HG02759 (cell line): Measurements from ENCODE around the gene MIA.
A peak's percentile ranks its signal among the peaks of the same experiment; 100 is the strongest.
"Not testable (repeated sequence)": the region's sequence is repeated elsewhere in the genome, so short reads cannot be mapped to it uniquely, and the experiment has no call there.

Experiments used
- ATAC-seq: cut with Tn5 transposase; IDR thresholded peaks from one replicate; pipeline ENCODE4 v1.9.1; 2021; ENCODE audit warnings: mild to moderate bottlenecking, moderate library complexity; ENCODE audit not compliant: unreplicated experiment

The MIA gene

DNA sequence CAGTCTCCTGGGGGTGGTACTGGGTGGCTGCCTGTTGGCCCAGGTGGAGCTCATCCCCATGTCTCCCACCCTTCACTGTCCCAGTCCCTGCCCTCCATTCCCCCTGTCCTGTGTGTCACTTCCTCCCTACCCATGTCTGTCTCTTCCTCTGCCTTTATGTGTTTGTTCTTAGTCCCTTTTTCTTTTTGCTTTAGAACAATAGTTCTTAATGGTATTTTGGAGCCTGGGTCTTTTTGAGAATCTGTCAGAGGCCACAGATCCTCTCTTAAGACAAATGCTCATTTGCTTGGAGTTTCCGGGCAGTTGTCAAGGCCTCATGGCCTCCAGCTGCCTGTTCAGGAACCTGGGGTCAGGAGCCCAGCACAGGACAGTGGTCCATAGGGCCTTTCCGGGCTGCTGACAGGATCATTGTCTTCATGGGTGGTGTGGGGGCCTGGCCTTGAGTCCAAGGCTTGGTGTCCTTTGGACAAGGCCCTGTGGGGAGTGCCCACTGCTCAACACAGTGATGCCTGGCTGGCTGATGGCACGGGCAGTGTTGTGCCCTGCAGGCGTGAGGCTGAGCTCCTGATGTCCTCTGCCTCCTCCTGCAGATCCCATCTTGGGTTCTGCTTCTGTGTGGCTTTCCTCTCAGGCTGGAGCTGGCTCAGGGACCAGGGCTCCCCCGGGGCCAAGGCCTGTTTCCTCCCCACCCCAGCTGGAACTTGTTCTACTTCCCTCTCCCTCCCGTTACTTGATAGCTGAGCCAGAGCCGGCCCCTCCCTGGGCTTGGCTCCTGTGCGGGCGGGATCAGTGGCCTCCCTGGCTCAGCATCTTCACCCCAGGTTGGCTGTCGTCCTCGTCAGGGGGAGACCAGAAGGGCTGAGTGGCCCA is 27.2 kb downstream of the MIA start:
- no peak for ATAC-seq

DNA sequence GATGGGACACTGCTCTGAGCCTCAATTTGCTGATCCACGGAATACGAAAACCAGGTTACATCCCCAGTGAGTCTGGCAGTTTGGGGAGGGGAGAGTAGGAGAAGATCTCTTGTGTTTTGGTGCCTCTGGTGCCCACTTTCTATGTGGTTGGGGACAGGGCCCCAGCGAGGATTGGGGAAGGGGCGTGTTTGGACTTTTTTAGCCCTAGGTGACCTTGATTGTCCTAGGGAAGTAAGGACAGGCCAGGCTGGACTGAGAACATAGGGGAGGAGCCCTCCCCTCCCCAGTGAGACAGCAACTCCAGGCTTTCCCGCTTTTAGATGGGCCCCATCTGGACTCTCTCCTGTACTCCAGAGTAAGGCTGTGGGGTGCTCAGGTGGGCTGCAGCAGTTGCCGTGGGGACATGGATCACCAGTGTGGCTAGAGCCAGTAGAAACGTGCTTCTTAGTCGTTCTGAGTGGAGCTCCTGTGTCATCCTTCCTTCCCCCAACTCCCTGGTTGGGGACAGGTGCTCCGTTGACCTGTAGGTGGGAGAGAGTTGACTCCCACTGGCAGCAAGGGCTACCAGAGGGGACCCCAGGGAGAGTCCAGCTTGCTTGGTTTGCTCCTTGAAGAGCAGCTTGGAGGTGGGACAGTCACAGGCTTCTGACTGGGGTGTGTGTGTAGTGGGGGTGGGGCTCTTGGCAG is 28.0 kb downstream of the MIA start:
- no peak for ATAC-seq

DNA sequence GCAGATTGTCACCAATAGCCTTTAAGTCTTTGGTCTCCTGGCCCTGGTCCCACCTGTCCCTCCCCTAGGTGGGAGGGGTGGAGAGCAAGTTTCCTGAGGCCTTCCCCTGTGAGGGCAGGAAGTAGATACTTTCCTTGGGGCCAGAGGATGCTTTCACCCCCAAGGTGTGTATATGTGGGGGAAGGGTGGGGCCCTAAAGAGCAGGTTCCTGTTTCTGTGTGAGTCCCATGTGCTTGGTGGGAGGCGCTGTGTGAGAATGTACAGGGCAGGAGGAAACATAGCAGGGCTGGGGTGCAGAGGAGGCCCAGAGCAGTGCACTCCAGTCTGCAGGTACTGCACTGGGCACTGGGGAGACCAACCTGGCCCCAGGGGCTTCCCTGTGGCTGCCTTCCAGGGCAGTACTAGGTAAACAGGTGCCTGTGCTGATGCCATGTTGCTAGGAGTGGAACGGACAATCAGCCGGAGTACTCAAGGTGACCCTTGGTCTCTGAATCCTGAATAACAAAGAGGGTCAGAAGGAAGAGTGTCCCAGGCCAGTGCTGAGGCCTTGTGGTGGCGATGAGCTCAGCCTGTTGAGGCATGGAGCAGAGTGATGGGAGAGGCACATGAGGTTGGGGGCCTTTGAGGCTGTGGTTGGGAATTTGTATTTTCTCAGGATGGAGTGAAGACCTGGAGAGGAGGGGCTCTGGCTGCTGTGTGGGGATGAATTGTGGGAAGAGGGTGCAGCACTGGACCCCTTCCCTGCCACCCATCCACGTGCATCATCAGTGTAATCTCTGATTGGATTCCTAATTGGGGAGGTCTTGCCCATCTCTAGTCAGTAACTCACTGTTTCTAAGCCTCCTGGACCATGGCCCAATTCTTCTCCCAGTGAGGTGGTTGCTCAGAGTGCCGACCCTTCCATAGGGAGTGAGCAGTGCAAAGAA is 28.8 kb downstream of the MIA start:
- no peak for ATAC-seq

DNA sequence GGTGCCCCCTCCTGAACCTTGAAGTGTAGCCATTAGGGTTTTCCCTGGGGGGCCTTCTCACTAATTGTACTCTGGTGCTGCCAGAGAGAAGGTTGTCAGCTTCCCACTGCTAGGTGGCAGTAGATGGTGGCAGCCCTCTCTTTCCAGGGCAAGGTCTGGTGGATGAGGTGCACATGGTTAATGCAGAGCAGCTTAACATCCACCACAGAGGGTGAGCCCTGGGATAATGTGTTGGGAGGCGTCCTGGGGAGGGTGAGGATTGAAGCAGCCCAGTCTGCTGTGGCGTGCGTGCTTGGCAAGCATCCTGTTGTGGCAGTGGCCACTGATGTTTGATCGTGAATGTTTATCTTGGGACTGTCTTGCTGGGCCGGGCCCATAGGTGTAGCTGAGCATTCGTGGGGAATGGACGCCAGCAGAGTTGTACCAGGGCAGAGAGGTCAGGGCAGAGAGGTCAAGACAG is 29.5 kb downstream of the MIA start:
- ATAC-seq: no peak

DNA sequence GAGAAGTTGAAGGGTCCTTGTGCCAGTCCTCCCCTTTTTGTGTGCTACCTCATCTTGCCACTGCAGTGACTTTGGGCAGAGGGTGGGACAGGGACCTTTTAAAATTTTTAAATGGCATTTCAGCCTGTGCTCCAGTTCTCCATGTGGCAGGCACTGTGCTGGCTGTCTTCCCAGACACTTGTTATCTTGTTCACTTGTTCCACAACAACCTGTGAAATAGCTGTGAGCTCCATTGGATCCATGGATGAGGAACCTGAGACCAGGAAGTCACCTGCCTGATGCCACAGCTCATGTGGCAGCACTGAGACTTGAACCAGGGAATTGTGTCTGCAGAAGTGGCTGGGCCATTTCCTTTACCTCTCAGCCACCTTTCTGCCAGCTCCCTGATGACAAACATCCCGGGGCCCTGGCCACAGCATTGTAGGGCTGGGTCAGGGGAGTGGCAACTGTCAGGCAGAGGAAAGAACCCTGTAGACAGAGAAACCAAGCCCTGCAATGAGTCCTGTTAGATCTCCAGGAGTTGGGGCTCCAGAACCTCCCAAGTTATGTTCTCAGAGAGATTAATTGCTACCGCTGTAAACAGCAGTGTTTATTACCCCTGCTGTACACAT is 30.0 kb downstream of the MIA start:
- no peak for ATAC-seq

DNA sequence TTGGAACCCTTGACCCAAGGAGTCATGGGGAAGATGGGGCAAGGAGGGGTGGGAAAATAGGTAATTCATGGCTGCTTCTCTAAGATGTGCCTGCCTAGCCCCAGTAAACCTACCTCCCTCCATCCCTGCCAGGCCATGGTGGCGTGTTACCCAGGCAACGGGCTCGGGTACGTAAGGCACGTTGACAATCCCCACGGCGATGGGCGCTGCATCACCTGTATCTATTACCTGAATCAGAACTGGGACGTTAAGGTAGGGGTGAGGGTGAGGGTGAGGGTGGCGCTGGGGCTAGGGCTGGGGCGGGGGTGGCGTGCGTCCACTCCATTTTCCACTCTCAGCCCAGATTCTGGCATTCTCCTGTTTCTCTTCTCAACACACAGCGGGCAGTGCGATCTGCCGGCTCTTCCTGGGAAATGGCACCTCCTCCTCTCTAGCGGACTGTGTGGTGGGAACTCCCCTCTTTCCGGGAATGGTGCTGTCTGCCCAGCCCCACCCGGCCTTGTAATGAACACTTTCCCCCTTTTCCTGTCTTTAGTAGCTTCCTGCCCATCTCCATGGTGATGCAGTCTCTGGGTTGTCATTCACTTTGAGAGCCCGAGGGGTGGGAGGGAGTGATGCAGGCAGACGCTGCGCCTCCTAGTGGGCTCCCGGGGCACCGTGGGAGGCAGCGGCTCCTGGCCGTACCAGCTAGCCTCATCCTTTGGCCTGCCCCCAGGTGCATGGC is 31.3 kb downstream of the MIA start:
- no peak for ATAC-seq

DNA sequence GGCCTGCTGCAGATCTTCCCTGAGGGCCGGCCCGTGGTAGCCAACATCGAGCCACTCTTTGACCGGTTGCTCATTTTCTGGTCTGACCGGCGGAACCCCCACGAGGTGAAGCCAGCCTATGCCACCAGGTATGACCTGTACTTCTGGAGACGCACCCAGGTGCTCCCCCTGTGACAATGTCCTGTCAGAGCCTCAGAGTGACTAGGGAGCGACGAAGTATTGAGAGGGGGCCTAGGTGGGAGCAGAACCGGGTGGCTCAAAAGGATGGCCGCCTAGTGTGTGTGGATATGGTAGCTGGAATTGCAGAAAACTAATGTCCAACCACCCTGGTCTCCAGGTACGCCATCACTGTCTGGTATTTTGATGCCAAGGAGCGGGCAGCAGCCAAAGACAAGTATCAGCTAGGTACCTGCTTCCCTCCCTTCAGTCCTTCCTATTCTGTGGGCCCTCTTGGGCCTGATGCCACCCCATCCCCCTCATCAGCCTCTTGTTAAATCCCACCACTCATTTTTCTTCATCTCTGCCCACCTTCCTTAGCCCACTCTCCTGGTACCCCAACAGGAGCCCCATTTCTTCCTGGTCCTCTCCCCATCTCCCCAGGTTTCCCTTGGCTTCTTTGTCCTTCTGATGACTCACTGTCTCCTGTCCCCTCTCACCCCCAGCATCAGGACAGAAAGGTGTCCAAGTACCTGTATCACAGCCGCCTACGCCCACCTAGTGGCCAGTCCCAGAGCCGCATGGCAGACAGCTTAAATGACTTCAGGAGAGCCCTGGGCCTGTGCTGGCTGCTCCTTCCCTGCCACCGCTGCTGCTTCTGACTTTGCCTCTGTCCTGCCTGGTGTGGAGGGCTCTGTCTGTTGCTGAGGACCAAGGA is 32.1 kb downstream of the MIA start:
- no peak for ATAC-seq

DNA sequence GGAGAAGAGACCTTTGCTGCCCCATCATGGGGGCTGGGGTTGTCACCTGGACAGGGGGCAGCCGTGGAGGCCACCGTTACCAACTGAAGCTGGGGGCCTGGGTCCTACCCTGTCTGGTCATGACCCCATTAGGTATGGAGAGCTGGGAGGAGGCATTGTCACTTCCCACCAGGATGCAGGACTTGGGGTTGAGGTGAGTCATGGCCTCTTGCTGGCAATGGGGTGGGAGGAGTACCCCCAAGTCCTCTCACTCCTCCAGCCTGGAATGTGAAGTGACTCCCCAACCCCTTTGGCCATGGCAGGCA is 32.7 kb downstream of the MIA start:
- no peak for ATAC-seq

DNA sequence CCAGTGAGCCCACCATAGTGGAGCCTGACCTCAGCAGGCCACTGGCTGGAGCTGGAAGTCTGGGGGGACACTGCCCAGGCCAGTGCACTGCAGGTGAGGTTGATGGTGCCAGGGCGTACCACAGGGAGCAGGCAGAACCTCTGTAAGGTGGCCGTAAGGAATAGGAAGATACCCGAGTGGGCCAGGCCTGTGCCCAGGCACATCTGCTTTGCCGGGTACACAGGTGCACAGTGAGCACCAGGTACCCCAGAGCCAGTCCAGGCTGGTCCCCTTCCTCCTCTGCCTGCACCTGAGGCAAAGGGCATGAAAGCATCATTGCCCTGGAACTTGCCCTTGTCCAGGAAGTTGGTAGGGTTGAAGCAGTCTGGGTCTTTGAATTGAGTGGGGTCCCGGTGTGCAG is 33.2 kb downstream of the MIA start:
- ATAC-seq: no peak

DNA sequence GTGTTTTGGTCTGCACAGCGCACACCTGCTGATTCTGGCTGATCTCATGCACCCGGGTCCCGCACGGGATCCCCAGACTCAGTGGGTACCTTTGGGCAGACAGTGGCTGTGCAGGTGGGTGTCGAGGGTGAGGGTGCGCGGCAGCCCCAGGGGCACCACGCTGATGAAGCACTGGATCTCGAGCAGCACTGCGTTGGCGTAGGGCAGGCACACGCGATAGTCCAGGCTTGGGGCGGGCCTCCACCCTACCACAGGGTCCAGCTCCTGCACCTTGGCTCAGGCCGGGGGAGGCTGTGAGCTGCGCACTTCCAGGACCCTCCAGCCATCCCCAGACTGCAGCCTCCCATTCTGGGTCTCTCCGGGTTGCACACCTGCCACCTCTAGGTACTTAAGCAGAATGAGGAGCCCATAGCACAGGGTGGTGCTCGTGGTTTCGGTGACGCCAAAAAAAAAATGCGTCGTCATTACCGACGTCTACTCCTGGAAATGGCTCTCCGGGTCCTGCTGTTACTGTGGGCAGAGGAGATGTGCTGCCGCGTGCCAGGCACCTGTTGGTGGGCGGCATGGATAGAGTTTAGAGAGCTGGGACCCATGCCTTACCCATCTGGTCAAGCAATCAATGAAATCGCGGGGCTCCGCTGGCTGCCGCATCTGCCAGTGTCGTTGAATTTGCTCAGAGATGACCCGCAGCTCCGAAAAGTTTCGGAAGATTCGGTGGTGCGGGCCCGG is 34.2 kb downstream of the MIA start:
- ATAC-seq: no peak

DNA sequence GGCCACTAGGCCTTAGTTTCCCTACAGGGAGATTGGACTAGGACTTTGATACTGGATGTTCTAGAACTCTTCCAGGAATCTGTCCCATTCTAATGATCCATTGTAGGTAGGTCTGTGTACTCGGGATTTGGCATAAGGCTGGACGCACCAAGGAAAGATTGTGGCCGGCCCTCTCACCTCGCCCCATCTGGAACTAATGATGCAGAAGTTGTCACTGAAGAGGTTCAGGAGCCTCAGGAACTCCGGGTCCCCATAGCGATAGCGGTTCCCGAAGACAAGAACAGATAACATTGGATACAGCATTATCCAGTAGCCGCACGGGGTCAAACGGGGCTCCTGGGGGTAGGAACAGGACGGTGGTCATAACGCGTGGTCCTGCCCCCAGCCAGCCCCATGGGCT is 34.8 kb downstream of the MIA start:
- ATAC-seq: no peak

DNA sequence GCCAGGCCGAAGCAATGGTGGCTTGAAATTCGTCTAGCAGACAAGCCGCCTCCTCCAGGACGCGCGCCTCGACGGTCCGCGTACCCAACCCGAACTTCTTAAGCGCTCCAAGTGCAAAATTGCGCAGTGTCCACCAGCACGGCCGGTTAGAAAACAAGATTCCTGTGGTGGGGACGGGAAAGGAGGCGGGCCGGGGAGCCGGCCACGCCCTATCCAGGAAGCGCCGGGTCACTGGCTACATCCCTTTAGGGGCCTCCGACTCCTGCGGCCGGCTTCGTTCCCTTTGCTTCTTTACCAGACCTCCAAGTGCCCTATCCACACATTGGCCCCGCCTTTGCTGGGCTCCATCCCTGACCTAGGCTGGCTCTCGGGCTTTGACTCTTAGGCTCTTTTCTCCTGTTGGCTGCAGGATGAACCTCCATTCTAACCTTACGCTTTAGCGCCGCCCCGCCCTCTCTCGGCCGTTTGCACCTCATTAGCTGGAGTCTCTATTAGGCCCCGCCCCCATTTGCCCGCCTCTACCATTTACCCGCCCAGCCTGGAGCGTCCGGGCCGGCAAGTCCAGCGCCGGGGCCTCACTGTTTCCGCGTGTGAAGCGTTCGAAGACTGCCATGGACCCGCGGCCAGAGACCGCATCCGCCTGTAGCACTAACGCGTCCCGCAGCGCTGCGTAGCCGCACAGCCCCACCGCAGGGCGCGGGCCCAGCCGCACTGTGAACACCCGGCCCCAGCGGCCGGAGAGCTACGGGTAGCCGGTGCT is 35.5 kb downstream of the MIA start:
- peak; percentile 69 for ATAC-seq

DNA sequence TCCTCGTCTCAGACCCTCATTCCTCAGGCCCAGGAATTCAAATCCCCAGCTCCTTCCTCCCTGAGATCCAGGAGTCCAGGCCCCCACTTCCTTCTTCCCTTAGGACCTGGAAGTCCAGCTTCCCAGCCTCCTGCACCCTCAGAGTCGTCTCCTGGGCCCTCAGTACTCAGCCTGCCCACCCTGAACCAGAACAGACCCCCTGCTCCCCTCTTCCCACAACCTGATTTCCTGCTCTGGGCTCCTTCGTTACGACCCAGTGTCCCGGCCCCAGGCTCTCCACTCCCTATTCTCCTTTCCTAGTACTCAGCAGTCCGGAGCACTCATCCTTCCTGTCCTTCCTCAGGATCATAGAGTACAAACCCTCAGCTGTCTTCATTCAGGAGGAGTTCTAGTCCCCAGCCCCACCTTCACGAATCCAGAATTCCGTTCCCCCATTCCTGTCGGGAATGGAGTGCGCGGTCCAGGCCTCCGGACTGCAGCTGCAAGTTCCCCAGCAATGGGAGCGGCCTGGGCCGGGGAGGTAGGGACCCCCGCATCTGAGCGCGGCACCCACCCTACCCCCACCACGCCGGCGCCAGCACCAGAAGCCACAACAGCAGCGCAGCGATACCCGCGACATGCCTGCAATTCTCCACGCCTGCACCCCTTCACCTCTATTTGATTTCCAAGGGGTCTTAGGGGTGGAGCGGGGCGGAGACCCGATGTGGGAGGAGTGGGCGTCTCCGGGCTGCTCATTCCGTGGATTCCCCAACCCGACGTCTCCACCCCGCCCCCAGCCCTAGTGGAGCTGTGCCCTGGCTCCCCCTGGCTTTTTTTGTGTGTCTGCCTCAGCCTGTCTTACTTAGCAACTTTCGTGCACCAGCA is 36.4 kb downstream of the MIA start:
- ATAC-seq: no peak

DNA sequence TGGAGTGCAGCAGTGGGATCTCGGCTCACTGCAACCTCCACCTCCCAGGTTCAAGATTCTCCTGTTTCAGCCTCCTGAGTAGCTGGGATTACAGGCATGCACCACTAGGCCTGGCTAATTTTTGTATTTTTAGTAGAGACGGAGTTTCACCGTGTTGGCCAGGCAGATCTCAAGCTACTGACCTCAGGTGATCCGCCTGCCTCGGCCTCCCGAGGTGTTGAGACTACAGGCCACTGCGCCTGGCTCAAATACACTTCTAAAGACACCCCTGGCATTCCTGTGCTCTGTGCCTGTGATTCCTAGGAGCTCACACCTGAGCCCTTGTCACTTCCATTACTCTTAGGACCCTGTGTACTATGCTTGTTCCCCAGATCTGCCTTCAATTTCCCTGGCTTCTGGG is 37.2 kb downstream of the MIA start:
- ATAC-seq: not testable (repeated sequence)

DNA sequence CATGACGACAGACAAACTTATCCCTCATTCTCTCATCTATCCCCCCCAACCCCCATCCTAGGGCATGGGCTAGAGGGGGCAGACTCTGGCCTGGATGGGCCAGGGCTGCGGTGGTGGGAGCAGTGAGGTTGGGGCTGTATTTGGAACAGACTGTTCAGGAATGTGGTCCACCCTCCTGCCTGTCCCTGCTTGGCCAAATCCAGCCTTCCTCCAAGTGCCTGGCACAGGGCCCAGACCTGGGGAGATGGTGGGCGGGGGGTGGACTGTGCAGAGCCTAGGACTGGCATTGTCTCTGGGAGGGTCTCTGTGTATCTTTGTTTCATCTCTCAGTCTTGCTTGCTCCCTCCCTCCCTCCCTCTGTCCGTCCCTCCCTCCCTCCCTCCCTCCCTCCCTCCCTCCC is 37.9 kb downstream of the MIA start:
- ATAC-seq: no peak

DNA sequence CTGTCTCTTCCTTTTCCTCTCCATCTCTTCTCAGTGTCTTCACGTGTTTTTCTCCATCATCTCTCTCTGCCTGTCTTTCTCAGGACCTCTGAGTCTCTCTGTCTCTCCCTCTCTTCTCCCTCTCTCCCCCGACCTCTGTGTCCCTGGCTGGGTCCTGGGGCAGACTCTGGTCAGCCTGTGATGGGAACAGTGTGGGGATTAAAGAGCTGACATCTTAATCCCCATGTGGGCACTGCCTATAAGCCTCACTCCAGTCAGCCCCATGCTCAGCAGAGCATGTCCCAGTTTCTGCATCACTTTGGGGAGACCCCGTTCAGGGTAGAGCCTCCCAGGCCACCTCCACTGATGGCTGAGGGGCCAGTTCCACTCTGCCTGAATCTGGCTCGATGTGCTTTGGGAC is 39.9 kb downstream of the MIA start:
- ATAC-seq: no peak
